HEK293 (cell line): ENCODE data around the gene NTN4.
A peak's percentile ranks its signal among the peaks of the same experiment; 100 is the strongest.

Source experiments
- CTCF ChIA-PET: fragments of 350-600 bp; formaldehyde crosslinking; extraction: SDS; loops from one replicate; lab custom pipeline; 2021; ENCODE audit warnings: antibody characterized with exemption; lab: Yijun Ruan, JAX
- POLR2A ChIA-PET: fragments of 300-600 bp; formaldehyde crosslinking; extraction: SDS; loops from one replicate; lab custom pipeline; 2020; ENCODE audit warnings: antibody characterized with exemption, inconsistent platforms; lab: Yijun Ruan, JAX
- H3K27ac ChIP-seq: fragments of 200-500 bp; sonication (Bioruptor generic); 2 replicates; pipeline ENCODE4 v1.5.1; 2014; ENCODE audit warnings: low read depth, low read length, control low read depth, inconsistent platforms; ENCODE audit errors: extremely low read depth
- H3K36me3 ChIP-seq, 2 experiments: fragments of 200-500 bp in 1 of 2; sonication (Bioruptor generic) in 1 of 2; 1 replicate in 1 of 2; 2 replicates in 1 of 2; pipeline ENCODE4 v1.5.1; 2014 to 2017; ENCODE audit warnings: inconsistent platforms in 2 of 2, low read length in 2 of 2; ENCODE audit not compliant: control insufficient read depth in 2 of 2, insufficient read depth in 1 of 2
- H3K4me1 ChIP-seq: fragments of 200-500 bp; sonication (Bioruptor generic); 2 replicates; pipeline ENCODE4 v1.5.1; 2014; ENCODE audit warnings: mild to moderate bottlenecking, low read length, inconsistent platforms; ENCODE audit not compliant: control insufficient read depth, insufficient read depth
- H3K4me3 ChIP-seq: 2 replicates; pipeline ENCODE4 v1.5.1; 2011; ENCODE audit warnings: low read depth, mild to moderate bottlenecking, control low read depth, low read length, moderate library complexity
- H3K9me3 ChIP-seq: fragments of 200-500 bp; sonication (Bioruptor generic); 2 replicates; pipeline ENCODE4 v1.5.1; 2014; ENCODE audit warnings: low read depth, low read length, inconsistent platforms; ENCODE audit not compliant: control insufficient read depth, insufficient read depth
- FEZF1 ChIP-seq: fragments of 450-650 bp; formaldehyde crosslinking; IDR thresholded peaks from 2 replicates; pipeline ENCODE4 v1.5.1; 2016; ENCODE audit warnings: missing biosample characterization, missing genetic modification characterization
- GLI2 ChIP-seq: fragments of 450-650 bp; formaldehyde crosslinking; IDR thresholded peaks from 2 replicates; pipeline ENCODE4; 2017; ENCODE audit warnings: missing biosample characterization, missing genetic modification characterization, low read depth, borderline replicate concordance
- MYNN ChIP-seq: fragments of 450-650 bp; formaldehyde crosslinking; IDR thresholded peaks from 2 replicates; pipeline ENCODE4 v1.5.1; 2016; ENCODE audit warnings: missing biosample characterization, missing genetic modification characterization, borderline replicate concordance
- PRDM2 ChIP-seq: fragments of 450-650 bp; formaldehyde crosslinking; IDR thresholded peaks from 2 replicates; pipeline ENCODE4 v1.5.1; 2016; ENCODE audit warnings: missing biosample characterization, missing genetic modification characterization, borderline replicate concordance
- SP2 ChIP-seq: fragments of 450-650 bp; formaldehyde crosslinking; IDR thresholded peaks from 2 replicates; pipeline ENCODE4 v1.5.1; 2016; ENCODE audit warnings: missing biosample characterization, missing genetic modification characterization
- YY2 ChIP-seq: fragments of 450-650 bp; formaldehyde crosslinking; IDR thresholded peaks from 2 replicates; pipeline ENCODE4 v1.5.1; 2016; ENCODE audit warnings: missing biosample characterization, missing genetic modification characterization
- ZBTB1 ChIP-seq: fragments of 450-650 bp; formaldehyde crosslinking; IDR thresholded peaks from 2 replicates; pipeline ENCODE4 v1.5.1; 2016; ENCODE audit warnings: missing biosample characterization, missing genetic modification characterization
- ZBTB20 ChIP-seq: fragments of 450-650 bp; formaldehyde crosslinking; IDR thresholded peaks from 2 replicates; pipeline ENCODE4 v1.5.1; 2016; ENCODE audit warnings: missing biosample characterization, missing genetic modification characterization
- ZBTB49 ChIP-seq: fragments of 450-650 bp; formaldehyde crosslinking; IDR thresholded peaks from 2 replicates; pipeline ENCODE4 v1.5.1; 2016; ENCODE audit warnings: missing biosample characterization, missing genetic modification characterization, low read depth
- ZNF121 ChIP-seq: fragments of 450-650 bp; formaldehyde crosslinking; IDR thresholded peaks from 2 replicates; pipeline ENCODE4 v1.5.1; 2016; ENCODE audit warnings: missing biosample characterization, missing genetic modification characterization
- ZNF133 ChIP-seq: fragments of 450-650 bp; formaldehyde crosslinking; IDR thresholded peaks from 2 replicates; pipeline ENCODE4 v1.5.1; 2016; ENCODE audit warnings: missing biosample characterization, missing genetic modification characterization
- ZNF148 ChIP-seq: fragments of 450-650 bp; formaldehyde crosslinking; IDR thresholded peaks from 2 replicates; pipeline ENCODE4 v1.5.0; 2017; ENCODE audit warnings: missing biosample characterization, missing genetic modification characterization, borderline replicate concordance
- ZNF19 ChIP-seq: fragments of 450-650 bp; formaldehyde crosslinking; IDR thresholded peaks from 2 replicates; pipeline ENCODE4; 2016; ENCODE audit warnings: missing biosample characterization, missing genetic modification characterization, low read depth
- ZNF292 ChIP-seq: fragments of 450-650 bp; formaldehyde crosslinking; IDR thresholded peaks from 2 replicates; pipeline ENCODE4 v1.5.1; 2016; ENCODE audit warnings: low read depth, missing biosample characterization, missing genetic modification characterization, borderline replicate concordance
- ZNF37A ChIP-seq: fragments of 450-650 bp; IDR thresholded peaks from 2 replicates; pipeline ENCODE4 v1.5.1; 2018; ENCODE audit warnings: missing biosample characterization, missing genetic modification characterization
- ZNF394 ChIP-seq: fragments of 450-650 bp; formaldehyde crosslinking; IDR thresholded peaks from 2 replicates; pipeline ENCODE4 v1.5.1; 2016; ENCODE audit warnings: missing biosample characterization, missing genetic modification characterization, mild to moderate bottlenecking, moderate library complexity, borderline replicate concordance
- ZNF658 ChIP-seq: fragments of 450-650 bp; formaldehyde crosslinking; IDR thresholded peaks from 2 replicates; pipeline ENCODE4; 2016; ENCODE audit warnings: missing biosample characterization, missing genetic modification characterization
- ZNF785 ChIP-seq: fragments of 450-650 bp; formaldehyde crosslinking; IDR thresholded peaks from 2 replicates; pipeline ENCODE4 v1.5.1; 2016; ENCODE audit warnings: missing biosample characterization, missing genetic modification characterization
- ZSCAN23 ChIP-seq: fragments of 450-650 bp; formaldehyde crosslinking; IDR thresholded peaks from 2 replicates; pipeline ENCODE4 v1.5.1; 2016; ENCODE audit warnings: missing biosample characterization, missing genetic modification characterization
- ZSCAN30 ChIP-seq: fragments of 450-650 bp; IDR thresholded peaks from 2 replicates; pipeline ENCODE4 v1.5.1; 2018; ENCODE audit warnings: missing biosample characterization, mild to moderate bottlenecking, missing genetic modification characterization, moderate library complexity

The NTN4 gene

GRCh38 chr12:95787274-95787818 is 3.2 kb downstream of the NTN4 start:
- no peaks in the 10 kb centered on the region for H3K9me3 ChIP-seq
- no peak overlapping the region for H3K27ac ChIP-seq
- ChIA-PET POLR2A (no interaction called here), CTCF (no interaction called here)
- no peak for TF ChIP-seq ZNF148 (tag by site-specific recombination)
- TF ChIP-seq ZNF394 (tag by site-specific recombination) = peak; percentile 59; the same call in 1 of the 2 replicates
- TF ChIP-seq, all 188 proteins: peak for 1
- H3K4me3 ChIP-seq = no peak overlapping the region
- H3K4me1 ChIP-seq = peaks cover 14% of the 10 kb centered on the region
- peaks cover 0 to 3% of the 10 kb centered on the region in 2 experiments; a peak in 2 of 3 replicates for H3K36me3 ChIP-seq

GRCh38 chr12:95784915-95785314 is 5.6 kb downstream of the NTN4 start:
- TF ChIP-seq ZNF658 = no peak
- no peak for TF ChIP-seq GLI2
- TF ChIP-seq ZBTB49 = no peak
- no peak for TF ChIP-seq SP2 (tag by site-specific recombination)
- no peak for TF ChIP-seq ZBTB20
- no peak for TF ChIP-seq ZNF121 (tag by site-specific recombination)
- TF ChIP-seq ZNF133 = no peak
- TF ChIP-seq ZNF785 (tag by site-specific recombination) = no peak
- no peak for TF ChIP-seq ZNF292 (tag by site-specific recombination)
- no peak for TF ChIP-seq ZSCAN30 (tag by site-specific recombination)
- TF ChIP-seq ZNF37A (tag by site-specific recombination) = no peak
- TF ChIP-seq MYNN (tag by site-specific recombination) = no peak
- no peak for TF ChIP-seq YY2 (tag by site-specific recombination)
- no peak for TF ChIP-seq FEZF1 (tag by site-specific recombination)
- TF ChIP-seq ZSCAN23 (tag by site-specific recombination) = no peak
- TF ChIP-seq PRDM2 (tag by site-specific recombination) = no peak
- no peak for TF ChIP-seq ZBTB1
- no peak for TF ChIP-seq ZNF19 (tag by site-specific recombination)
- H3K27ac ChIP-seq = no peak overlapping the region
- peaks cover 14% of the 10 kb centered on the region for H3K4me1 ChIP-seq
- H3K9me3 ChIP-seq = no peaks in the 10 kb centered on the region
- no peak overlapping the region for H3K4me3 ChIP-seq
- peaks cover 0 to 3% of the 10 kb centered on the region in 2 experiments; a peak in 2 of 3 replicates for H3K36me3 ChIP-seq
- CTCF ChIA-PET = no interaction called here
- POLR2A ChIA-PET = no interaction called here
